Stomach smooth muscle (tissue), 2 donors: ENCODE results near the gene CBX4.

ENCODE experiments used
- H3K27ac ChIP-seq: one replicate; pipeline ENCODE4 v1.7.0; 2013; ENCODE audit warnings: mild to moderate bottlenecking, low read length, inconsistent platforms
- H3K27me3 ChIP-seq, 2 donors: one replicate each; pipeline ENCODE4 v1.7.0; 2013; ENCODE audit warnings: low read length in 2 of 2; ENCODE audit not compliant: insufficient read depth in 2 of 2, control insufficient read depth in 1 of 2
- H3K36me3 ChIP-seq, 2 donors: one replicate each; pipeline ENCODE4 v1.7.0; 2013; ENCODE audit warnings: low read length in 2 of 2; ENCODE audit not compliant: control insufficient read depth in 2 of 2, insufficient read depth in 2 of 2
- H3K4me1 ChIP-seq: one replicate; pipeline ENCODE4 v1.7.0; 2013; ENCODE audit warnings: low read length; ENCODE audit not compliant: control insufficient read depth, insufficient read depth
- H3K4me3 ChIP-seq, 2 donors: one replicate each; pipeline ENCODE4 v1.7.0; 2013; ENCODE audit warnings: low read length in 2 of 2
- H3K9ac ChIP-seq, 2 donors: one replicate each; pipeline ENCODE4 v1.7.0; 2013; ENCODE audit warnings: low read length in 2 of 2, mild to moderate bottlenecking in 1 of 2
- H3K9me3 ChIP-seq, 2 donors: one replicate each; pipeline ENCODE4 v1.7.0; 2013; ENCODE audit warnings: low read length in 2 of 2; ENCODE audit not compliant: control insufficient read depth in 2 of 2
- donor health status: healthy.
- donor health status: Pancreatic carcinoma.

CBX4 gene

DNA sequence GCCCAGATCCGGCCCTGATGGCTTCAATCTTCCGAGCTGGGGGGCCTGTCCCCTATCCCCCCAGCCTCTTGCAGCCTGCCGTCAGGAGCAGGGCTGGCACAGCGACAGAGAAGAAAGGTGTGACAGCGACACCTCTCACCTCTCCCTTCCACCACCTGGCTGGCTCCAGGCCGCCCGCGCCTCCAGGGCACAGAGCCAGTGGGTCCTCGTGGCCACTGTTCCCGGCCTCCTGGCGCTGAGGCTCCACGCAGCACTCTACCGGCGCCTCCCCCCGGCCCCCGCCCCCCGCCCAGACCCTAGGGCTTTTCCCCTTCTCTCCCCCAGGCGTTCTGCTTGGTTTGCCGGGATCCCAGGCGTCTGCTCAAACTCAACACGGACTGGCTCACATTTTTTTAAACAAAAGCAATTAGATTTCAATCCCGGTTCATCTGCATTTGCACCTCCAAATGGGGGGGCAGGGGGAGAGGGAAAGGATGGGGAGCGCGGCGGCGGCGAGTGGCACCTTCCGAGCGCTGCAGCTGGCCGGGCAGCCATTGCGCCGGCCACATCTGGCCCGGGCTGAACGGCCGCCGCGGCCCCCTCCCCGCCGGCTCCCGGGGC lies 29.6 kb downstream of the CBX4 start:
- Histone ChIP-seq H3K4me3 (no peak overlapping the region), H3K27ac (no peak overlapping the region), H3K9ac (no peak overlapping the region), H3K4me1 (peaks cover 26% of the 10 kb centered on the region), H3K27me3 (peaks cover 76 to 84% of the 10 kb centered on the region in 2 donors), H3K36me3 (no peaks in the 10 kb centered on the region), H3K9me3 (no peaks in the 10 kb centered on the region)

DNA sequence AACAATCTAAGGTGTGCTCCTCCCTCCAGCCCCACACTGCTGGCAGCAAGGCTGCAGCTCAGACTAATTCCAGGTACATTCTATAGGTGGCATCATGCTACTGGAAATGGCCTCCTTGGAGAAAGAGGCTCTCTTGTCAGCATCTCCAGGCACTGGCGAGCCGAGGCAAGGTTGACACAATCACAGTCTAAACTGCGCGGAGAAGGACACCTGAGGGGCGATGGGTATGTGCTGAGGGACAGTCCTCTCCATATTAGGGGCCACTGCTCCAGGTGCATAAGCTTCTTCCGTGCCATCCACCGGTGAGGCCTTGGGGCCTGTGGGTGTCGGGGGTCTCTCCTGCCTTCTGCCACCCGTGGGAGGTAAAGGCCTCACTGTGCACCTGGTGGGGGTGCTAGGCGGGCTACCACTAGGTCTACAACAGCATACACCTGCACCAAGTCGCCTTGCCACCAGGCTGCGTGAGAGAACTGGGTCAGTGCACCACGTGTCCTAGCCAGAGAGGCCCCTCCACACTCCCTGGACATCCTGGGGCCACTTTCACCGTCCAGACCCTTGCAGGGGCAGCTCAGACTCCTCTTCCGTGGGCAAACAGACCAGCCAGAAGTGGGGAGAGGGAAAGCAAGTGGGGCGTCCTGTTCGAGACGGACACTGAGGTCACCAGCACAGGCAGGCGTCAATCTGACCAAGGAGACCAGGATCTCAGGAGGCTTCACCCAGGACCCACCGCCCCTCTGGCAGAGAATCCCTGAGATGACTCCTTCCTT lies 30.3 kb downstream of the CBX4 start:
- H3K36me3 ChIP-seq: no peaks in the 10 kb centered on the region

DNA sequence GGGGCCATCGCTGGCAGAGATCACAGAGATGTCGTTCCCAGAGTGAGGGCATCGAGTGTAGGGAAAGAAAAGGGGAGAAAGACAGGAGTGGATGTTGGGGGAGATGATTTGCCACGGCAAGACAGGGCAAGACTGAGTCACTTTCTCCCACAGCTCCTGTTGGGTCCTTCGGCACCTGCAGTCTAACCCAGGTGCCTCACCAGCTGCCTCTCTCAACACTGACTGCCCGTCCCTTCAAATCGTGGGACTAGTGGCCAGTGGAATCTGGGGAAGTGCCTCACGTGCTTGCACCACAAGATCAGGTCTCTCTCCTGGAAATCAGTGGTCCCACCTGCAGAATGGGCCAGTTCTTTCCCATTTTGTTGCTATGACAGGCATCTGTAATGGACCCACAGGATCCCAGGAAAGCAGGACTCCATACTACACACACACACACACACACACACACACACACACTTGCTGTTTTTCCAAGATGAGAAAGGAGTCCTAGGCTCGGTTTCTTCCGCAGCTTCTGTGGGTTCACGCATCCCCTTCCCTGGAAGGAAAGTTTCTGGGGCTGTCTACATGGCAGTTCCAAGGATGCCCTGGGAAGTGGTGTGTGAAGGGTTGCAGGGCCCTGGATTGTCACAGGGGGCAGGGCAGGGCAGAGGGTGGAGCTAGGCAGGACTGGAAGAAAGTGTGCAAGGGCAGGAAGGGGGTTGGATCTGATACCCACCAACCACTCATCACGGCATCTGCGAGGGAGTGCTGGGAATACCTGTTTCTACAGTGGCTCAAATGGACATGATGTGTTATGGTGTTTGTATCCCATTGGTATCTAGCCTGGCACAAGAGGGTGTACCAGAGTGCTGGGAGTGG lies 32.1 kb downstream of the CBX4 start:
- Histone ChIP-seq H3K27me3 (peaks cover 86 to 91% of the 10 kb centered on the region in 2 donors), H3K9ac (no peak overlapping the region), H3K9me3 (no peaks in the 10 kb centered on the region), H3K4me1 (peaks cover 28% of the 10 kb centered on the region), H3K4me3 (no peak overlapping the region), H3K36me3 (no peaks in the 10 kb centered on the region), H3K27ac (no peak overlapping the region)

More for the DNA sequence above, 30.3 kb downstream of the CBX4 start:
- Histone ChIP-seq H3K9me3 (no peaks in the 10 kb centered on the region), H3K27me3 (peaks cover 77 to 85% of the 10 kb centered on the region in 2 donors), H3K4me1 (peaks cover 28% of the 10 kb centered on the region), H3K4me3 (no peak overlapping the region), H3K9ac (no peak overlapping the region), H3K27ac (no peak overlapping the region)

DNA sequence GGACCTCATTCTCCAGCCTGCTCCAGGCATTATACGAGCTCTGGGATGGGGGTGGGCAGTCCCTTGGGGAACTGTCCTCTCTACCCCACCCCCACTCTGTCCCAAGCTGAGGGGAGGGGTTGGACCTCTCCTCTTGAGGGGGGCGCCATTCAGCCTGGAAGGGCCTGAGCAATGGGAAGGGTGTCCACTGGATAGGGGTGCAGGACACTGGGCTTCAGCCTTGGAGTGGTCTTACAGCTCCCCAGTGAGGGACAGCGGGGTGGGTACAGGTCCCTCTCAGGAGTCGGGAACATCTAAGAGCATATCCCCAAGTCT lies 32.8 kb downstream of the CBX4 start:
- Histone ChIP-seq H3K27me3 (peaks cover 86 to 91% of the 10 kb centered on the region in 2 donors), H3K4me1 (peaks cover 21% of the 10 kb centered on the region), H3K36me3 (no peaks in the 10 kb centered on the region), H3K4me3 (no peak overlapping the region), H3K9ac (no peak overlapping the region), H3K9me3 (no peaks in the 10 kb centered on the region), H3K27ac (no peak overlapping the region)

DNA sequence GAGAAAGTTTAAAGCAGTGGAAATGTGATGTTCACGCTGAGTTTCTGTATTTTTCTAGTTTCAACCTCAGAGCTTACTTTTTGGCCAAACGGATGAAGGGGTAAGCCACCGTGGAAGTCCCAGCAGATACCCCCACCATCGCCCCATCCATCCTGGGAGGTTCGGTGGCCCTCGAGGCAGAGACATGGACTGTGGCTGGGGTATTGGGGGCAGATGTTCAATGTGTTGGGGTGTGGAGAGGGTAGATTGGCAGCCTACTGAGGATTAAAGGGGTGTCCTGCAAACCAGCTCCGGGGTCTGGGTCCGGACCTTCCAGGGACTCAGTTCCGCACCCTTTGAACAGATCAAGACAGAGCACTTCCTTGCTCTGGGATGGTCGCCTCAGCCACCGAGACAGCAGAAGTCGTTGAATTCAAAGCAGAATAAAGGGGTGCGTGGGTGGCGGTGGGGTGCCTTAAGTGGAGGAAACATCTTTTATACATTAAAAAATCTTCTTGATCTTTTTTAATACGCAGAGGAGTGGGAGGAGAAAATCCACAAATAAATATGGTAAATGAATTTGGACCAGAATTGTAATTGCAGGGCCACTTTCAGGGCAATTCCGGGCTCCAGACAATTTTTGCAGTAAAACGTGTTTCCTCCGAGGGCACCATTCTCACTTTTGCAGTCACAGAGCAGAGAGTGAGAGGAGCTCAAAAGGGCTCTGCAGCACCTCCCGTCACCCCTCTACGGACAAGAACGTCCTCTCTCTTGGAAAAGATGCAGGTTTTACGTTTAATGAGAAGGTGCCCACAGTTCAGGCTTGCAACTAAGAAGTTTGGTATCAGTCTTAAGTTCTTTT lies 34.2 kb downstream of the CBX4 start:
- H3K36me3 ChIP-seq: no peaks in the 10 kb centered on the region
- H3K27ac ChIP-seq: no peak overlapping the region
- peaks cover 14% of the 10 kb centered on the region for H3K4me1 ChIP-seq
- H3K4me3 ChIP-seq: no peak overlapping the region
- H3K9ac ChIP-seq: no peak overlapping the region
- H3K27me3 ChIP-seq: peaks cover 93 to 94% of the 10 kb centered on the region in 2 donors
- H3K9me3 ChIP-seq: no peaks in the 10 kb centered on the region

DNA sequence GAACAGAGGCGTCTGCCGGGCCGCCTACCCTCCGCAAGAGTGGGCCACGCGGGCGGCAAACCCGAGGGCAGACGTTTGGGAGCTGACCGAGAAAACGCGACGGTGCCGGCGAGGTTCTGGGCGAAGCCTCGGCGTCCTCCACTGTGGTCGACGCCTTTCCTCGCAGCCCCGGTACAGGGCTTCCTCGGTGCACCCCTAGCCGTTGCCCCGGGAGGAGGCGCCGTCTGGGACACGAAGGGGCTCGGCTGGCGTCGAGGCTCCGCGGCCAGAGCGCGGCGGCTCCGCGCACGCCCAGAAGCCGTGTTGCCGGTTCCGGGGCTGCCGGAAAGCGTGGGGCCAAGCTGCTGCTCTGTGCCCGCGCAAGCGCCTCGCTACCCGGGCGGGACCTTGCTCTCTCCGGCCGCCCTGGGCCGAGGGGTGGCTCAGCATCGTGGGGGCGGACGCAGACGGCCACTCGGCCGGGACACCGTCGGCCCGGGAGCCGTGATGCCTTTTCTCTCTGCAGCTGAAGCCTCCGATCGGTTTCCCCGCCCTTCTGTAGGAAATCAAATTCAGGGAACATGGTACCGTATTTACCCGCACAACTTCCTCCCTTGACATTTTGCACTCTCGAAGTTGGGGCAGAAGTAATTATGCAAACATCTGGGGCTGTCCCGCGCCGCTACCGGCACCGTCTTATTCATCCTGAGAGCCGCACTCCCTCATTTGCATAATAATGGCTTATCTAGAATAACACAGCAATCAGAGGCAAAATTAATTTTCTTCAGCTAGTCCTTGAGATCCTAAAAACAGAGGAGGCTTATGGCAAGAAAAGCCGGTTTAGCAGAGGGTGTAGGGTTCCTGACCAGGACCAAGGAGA lies 35.0 kb downstream of the CBX4 start:
- no peaks in the 10 kb centered on the region for H3K9me3 ChIP-seq
- peaks cover 99% of the 10 kb centered on the region in 2 donors for H3K27me3 ChIP-seq
- peaks cover 13% of the 10 kb centered on the region for H3K4me1 ChIP-seq
- no peak overlapping the region for H3K27ac ChIP-seq
- no peak overlapping the region for H3K4me3 ChIP-seq
- no peak overlapping the region for H3K9ac ChIP-seq
- H3K36me3 ChIP-seq: no peaks in the 10 kb centered on the region

DNA sequence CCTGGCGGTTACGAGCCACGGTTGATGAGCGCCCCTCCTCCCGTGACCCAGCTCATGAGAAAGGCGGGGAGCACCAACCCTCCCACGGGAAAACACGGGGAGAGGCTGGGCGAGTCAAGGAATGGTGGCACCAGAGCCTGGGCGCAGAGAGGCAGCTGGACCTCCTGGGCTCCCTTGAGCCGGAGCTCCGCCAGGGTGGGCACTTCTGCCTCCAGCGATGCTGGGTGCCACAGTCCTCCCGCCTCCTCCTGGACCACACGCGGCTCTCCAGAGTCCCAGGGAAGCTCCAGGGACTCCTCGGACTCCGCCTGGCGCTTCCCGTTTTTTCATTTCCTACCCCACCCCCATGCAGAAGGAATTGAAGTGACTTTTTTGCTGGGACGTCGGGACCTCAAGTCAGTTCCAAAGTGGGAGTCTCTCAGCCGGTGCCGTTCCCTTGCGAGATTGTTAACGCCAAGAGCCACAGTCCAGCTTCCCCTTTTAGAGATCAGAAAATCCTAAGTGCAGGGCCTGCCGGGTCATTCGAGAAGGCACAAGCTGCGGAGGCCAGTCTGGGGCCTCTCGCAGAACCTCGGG lies 35.7 kb downstream of the CBX4 start:
- Histone ChIP-seq H3K9me3 (no peaks in the 10 kb centered on the region), H3K9ac (no peak overlapping the region), H3K4me1 (peaks cover 19% of the 10 kb centered on the region), H3K27me3 (peaks cover 98 to 99% of the 10 kb centered on the region in 2 donors), H3K36me3 (no peaks in the 10 kb centered on the region), H3K27ac (no peak overlapping the region), H3K4me3 (no peak overlapping the region)

DNA sequence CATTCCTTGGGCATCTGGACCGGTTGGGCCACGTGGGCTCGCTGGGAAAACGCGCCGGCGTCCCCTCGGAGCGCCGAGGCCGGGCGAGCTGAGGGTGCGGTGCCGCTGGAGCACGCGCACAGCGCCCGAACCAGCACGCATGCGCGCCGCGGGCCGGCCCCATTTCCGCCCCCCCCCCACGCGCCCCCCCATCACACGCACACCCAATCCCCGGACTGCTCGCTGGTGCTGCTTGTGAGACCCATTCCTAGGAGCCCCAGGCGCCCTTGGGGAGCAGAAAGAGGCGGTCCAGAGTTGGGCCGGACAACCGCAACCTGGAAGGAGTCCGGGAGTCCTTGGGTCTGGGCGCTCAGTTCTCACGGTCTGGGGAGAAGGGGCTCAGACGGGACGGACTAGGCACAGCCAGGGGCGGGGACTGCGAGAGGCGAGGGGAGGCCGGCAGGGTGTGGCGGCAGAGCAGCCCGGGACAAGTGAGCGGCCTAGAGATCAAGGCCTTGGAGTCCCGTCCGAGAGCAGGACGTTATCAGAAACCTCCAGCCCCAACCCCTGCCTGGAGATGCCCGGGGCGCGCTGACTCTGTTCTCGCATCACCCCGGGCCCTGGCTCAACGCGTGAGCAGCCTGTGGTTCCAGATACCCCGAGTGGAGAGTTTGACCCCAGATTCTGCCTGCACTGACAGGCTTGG lies 36.4 kb downstream of the CBX4 start:
- H3K4me1 ChIP-seq: peaks cover 25% of the 10 kb centered on the region
- no peak overlapping the region for H3K9ac ChIP-seq
- peaks cover 97 to 99% of the 10 kb centered on the region in 2 donors for H3K27me3 ChIP-seq
- H3K36me3 ChIP-seq: no peaks in the 10 kb centered on the region
- H3K27ac ChIP-seq: no peak overlapping the region
- H3K9me3 ChIP-seq: no peaks in the 10 kb centered on the region
- H3K4me3 ChIP-seq: no peak overlapping the region

DNA sequence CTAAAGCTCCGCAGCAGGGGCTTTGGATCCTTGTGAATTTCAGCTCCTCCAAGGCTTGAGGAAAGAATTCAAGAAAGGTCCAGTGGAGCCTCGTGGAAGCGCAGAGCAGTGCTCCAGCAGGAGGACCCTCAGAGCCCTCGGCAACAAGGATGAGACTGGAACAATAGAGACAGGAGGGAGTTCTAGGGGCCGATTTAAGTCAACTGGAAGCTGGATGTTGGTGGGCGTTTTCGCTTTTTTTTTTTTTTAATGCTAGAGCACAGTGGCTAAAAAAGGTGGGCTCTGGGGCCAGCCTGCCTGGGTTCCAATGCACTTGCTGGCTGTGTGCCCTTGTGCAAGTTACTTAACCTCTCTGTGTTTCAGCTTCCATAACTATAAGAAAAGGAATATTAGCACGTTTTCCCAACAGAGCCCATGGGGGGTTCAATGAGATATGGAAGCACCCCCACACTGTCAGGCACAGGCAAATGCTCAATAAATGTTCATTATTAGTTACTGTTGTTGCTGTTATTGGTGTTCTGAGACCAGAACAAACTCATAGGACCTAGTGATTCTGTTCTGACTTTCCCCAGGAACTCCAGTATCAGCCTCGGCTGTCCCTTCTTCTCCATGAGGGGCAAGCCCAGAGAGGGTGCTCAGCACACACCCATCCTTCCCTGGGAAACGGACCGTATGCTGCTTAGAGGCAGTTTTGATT lies 37.1 kb downstream of the CBX4 start:
- no peak overlapping the region for H3K27ac ChIP-seq
- H3K27me3 ChIP-seq: peaks cover 90 to 94% of the 10 kb centered on the region in 2 donors
- no peak overlapping the region for H3K9ac ChIP-seq
- no peaks in the 10 kb centered on the region for H3K9me3 ChIP-seq
- H3K4me1 ChIP-seq: peaks cover 28% of the 10 kb centered on the region
- no peaks in the 10 kb centered on the region for H3K36me3 ChIP-seq
- H3K4me3 ChIP-seq: no peak overlapping the region
